B cell (primary cell): ENCODE measurements around the gene SMIM26. TPM values are rescaled to one million over a fixed set of nuclear protein-coding genes. Genes with fewer than 3 reads are reported as not detected.

Experiments used
- ATAC-seq: fragments of 200-7000 bp; cut with Tn5 transposase; one replicate; pipeline ENCODE4 v1.10.0; 2021; ENCODE audit warnings: low read depth, mild to moderate bottlenecking, moderate number of reproducible peaks, moderate library complexity
- CTCF ChIA-PET: fragments of 350-600 bp; sonication (Branson Sonifier 250); formaldehyde crosslinking; loops from one replicate; lab custom pipeline; 2021; ENCODE audit warnings: antibody characterized with exemption, inconsistent platforms; lab: Charles Lee
- POLR2A ChIA-PET: fragments of 350-600 bp; sonication (Branson Sonifier 250); formaldehyde crosslinking; loops from one replicate; lab custom pipeline; 2021; ENCODE audit warnings: antibody characterized with exemption; lab: Charles Lee
- DNase-seq: peaks from one replicate; pipeline ENCODE4 v3.0.0; 2013
- H2AFZ ChIP-seq: 2 replicates; pipeline ENCODE4 v1.6.1; 2012; ENCODE audit warnings: mild to moderate bottlenecking, low read depth, low read length; ENCODE audit not compliant: insufficient read depth, poor library complexity, severe bottlenecking
- H3K27ac ChIP-seq, 2 donors: 1 replicate in 1 of 2; 2 replicates in 1 of 2; pipeline ENCODE4 v1.5.1; 2012 to 2013; ENCODE audit warnings: low read length in 2 of 2, mild to moderate bottlenecking in 2 of 2, moderate library complexity in 1 of 2
- H3K27me3 ChIP-seq, 4 experiments: fragments of 200-600 bp in 1 of 4; sonication (generic) in 1 of 4; replicated peaks in 1 of 4; 1 replicate in 2 of 4; 2 replicates in 2 of 4; pipeline versions ENCODE4 v1.6.1 to v1.7.0; 2013 to 2016; ENCODE audit warnings: low read length in 3 of 4, mild to moderate bottlenecking in 2 of 4, mixed read lengths in 1 of 4, moderate library complexity in 1 of 4; ENCODE audit not compliant: insufficient read depth in 4 of 4, control insufficient read depth in 3 of 4; ENCODE audit errors: control extremely low read depth in 1 of 4
- H3K36me3 ChIP-seq, 2 experiments: replicated peaks in 1 of 2; 1 replicate in 1 of 2; 2 replicates in 1 of 2; pipeline versions ENCODE4 v1.6.1 to v1.7.1; 2013; ENCODE audit warnings: low read length in 1 of 2; ENCODE audit not compliant: insufficient read depth in 2 of 2, control insufficient read depth in 1 of 2; ENCODE audit errors: control extremely low read depth in 1 of 2, extremely low read depth in 1 of 2
- H3K4me1 ChIP-seq, 2 donors: fragments of 200-600 bp in 1 of 2; sonication (generic) in 1 of 2; 1 replicate in 1 of 2; 2 replicates in 1 of 2; pipeline versions ENCODE4 v1.5.1 to v1.6.1; 2013 to 2017; ENCODE audit warnings: low read length in 2 of 2; ENCODE audit not compliant: control insufficient read depth in 2 of 2, insufficient read depth in 2 of 2
- H3K4me2 ChIP-seq: replicated peaks from 2 replicates; pipeline ENCODE3; 2012; ENCODE audit warnings: mild to moderate bottlenecking, low read depth, low read length; ENCODE audit not compliant: poor library complexity, severe bottlenecking
- H3K4me3 ChIP-seq, 5 experiments: fragments of 200-600 bp in 1 of 5; sonication (generic) in 1 of 5; 1 replicate in 3 of 5; 2 replicates in 2 of 5; pipeline versions ENCODE4 v1.5.1 to v1.7.0; 2011 to 2016; ENCODE audit warnings: low read length in 4 of 5, mild to moderate bottlenecking in 4 of 5, low read depth in 2 of 5, control low read depth in 1 of 5, moderate library complexity in 1 of 5; ENCODE audit not compliant: insufficient read depth in 1 of 5; ENCODE audit errors: control extremely low read depth in 1 of 5, extremely low read depth in 1 of 5
- H3K79me2 ChIP-seq: fragments of 200-600 bp; sonication (generic); one replicate; pipeline ENCODE4 v1.6.0; 2016; ENCODE audit warnings: low read length; ENCODE audit not compliant: control insufficient read depth, insufficient read depth
- H3K9ac ChIP-seq: fragments of 200-600 bp; sonication (generic); 2 replicates; pipeline ENCODE4 v1.6.1; 2017; ENCODE audit warnings: mild to moderate bottlenecking, low read length, moderate library complexity
- H3K9me3 ChIP-seq, 3 donors: one replicate each; pipeline versions ENCODE4 v1.6.1 to v1.7.1; 2013; ENCODE audit warnings: low read length in 2 of 3; ENCODE audit not compliant: control insufficient read depth in 2 of 3, insufficient read depth in 1 of 3; ENCODE audit errors: control extremely low read depth in 1 of 3
- H4K20me1 ChIP-seq: 2 replicates; pipeline ENCODE4 v1.6.0; 2012; ENCODE audit warnings: mild to moderate bottlenecking, low read length; ENCODE audit not compliant: insufficient read depth, control insufficient read depth, poor library complexity, severe bottlenecking
- H3K27ac Mint-ChIP-seq: one replicate; pipeline ENCODE4 v1.8.0; 2021; ENCODE audit warnings: mixed read lengths
- H3K27me3 Mint-ChIP-seq: one replicate; pipeline ENCODE4 v1.8.0; 2021; ENCODE audit warnings: mixed read lengths
- H3K4me1 Mint-ChIP-seq: one replicate; pipeline ENCODE4 v1.8.0; 2021; ENCODE audit warnings: mixed read lengths
- H3K4me3 Mint-ChIP-seq: one replicate; pipeline ENCODE4 v1.8.0; 2021; ENCODE audit warnings: mixed read lengths
- H3K9me3 Mint-ChIP-seq: one replicate; pipeline ENCODE4 v1.8.0; 2022; ENCODE audit warnings: mixed read lengths; ENCODE audit not compliant: insufficient read depth
- CTCF ChIP-seq: fragments of 200-600 bp; IDR thresholded peaks from one replicate; pipeline ENCODE4 v1.8.0; 2022; ENCODE audit warnings: antibody characterized with exemption, mild to moderate bottlenecking
- EZH2 ChIP-seq: IDR thresholded peaks from 2 replicates; pipeline ENCODE4 v1.6.1; 2012; ENCODE audit warnings: borderline replicate concordance, low read depth, mild to moderate bottlenecking, moderate library complexity, low read length; ENCODE audit not compliant: insufficient read depth, poor library complexity, severe bottlenecking
- WGBS: methylation state at CpG from one replicate; pipeline ENCODE4 v1.1.5; 2013; ENCODE audit warnings: missing lambda C conversion rate; ENCODE audit not compliant: insufficient coverage; 5-methylcytosine and 5-hydroxymethylcytosine counted together
- intact Hi-C: fragments of 100-400 bp; cut with micrococcal nuclease; formaldehyde crosslinking; loops from one replicate; pipeline ENCODE4 v1.10.0; 2022
- polyA plus RNA-seq: library from polyadenylated mRNA; depleted of rRNA; stranded (reverse); fragments of >200 nt; gene quantifications from 2 replicates; pipeline ENCODE4 v1.2.3, GENCODE V29; 2012
- total RNA-seq, 2 donors: library from RNA; stranded (reverse); fragments of 120-200 nt in 1 of 2; gene quantifications; 1 replicate in 1 of 2; 2 replicates in 1 of 2; pipeline versions ENCODE4 v1.2.3 to v1.2.4, GENCODE V29; 2013 to 2022

Gene SMIM26
- total and polyA plus RNA-seq, 2 donors (not counting 1 experiment from before 2014, with no cell fraction given): 47.7 to 100 TPM

GRCh38 chr20:18529041-18529440 is 38.2 kb upstream of the SMIM26 start:
- POLR2A ChIA-PET: no interaction called here

GRCh38 chr20:18532626-18533025 is 34.6 kb upstream of the SMIM26 start:
- no peaks in the 10 kb centered on the region for H3K79me2 ChIP-seq
- ATAC-seq: no peak
- CTCF ChIA-PET: no interaction called here
- H3K4me1 Mint-ChIP-seq: no peaks in the 10 kb centered on the region
- H3K27ac Mint-ChIP-seq: no peak overlapping the region
- no peaks in the 10 kb centered on the region for H3K4me1 ChIP-seq
- H3K4me3 Mint-ChIP-seq: no peak overlapping the region
- no peak overlapping the region for H3K4me2 ChIP-seq
- H3K9ac ChIP-seq: no peak overlapping the region
- no peaks in the 10 kb centered on the region for H3K9me3 ChIP-seq
- intact Hi-C loops: no loop called here
- H2AFZ ChIP-seq: no peak overlapping the region
- H3K27me3 Mint-ChIP-seq: no peaks in the 10 kb centered on the region
- 94% methylated on average over 2 of the region's 6 CpGs for WGBS
- H3K4me3 ChIP-seq: no peak overlapping the region
- no peak for DNase-seq
- H3K27me3 ChIP-seq: no peaks in the 10 kb centered on the region
- no peaks in the 10 kb centered on the region for H4K20me1 ChIP-seq
- H3K36me3 ChIP-seq: peaks cover 6 to 83% of the 10 kb centered on the region in 2 experiments
- no peak for TF ChIP-seq EZH2
- no peak for TF ChIP-seq CTCF
- POLR2A ChIA-PET: no interaction called here
- no peak overlapping the region for H3K27ac ChIP-seq
- H3K9me3 Mint-ChIP-seq: no peaks in the 10 kb centered on the region

More at GRCh38 chr20:18529041-18529440, 38.2 kb upstream of the SMIM26 start:
- TF ChIP-seq EZH2 (no peak), CTCF (no peak)
- Histone ChIP-seq H3K27ac (no peak overlapping the region), H4K20me1 (no peaks in the 10 kb centered on the region), H3K4me1 (no peaks in the 10 kb centered on the region), H3K27me3 (no peaks in the 10 kb centered on the region), H3K4me3 (no peak overlapping the region), H3K9ac (no peak overlapping the region), H3K9me3 (no peaks in the 10 kb centered on the region), H2AFZ (no peak overlapping the region), H3K79me2 (no peaks in the 10 kb centered on the region), H3K36me3 (peaks cover 17 to 93% of the 10 kb centered on the region in 2 experiments), H3K4me2 (no peak overlapping the region)
- H3K4me1 Mint-ChIP-seq: no peaks in the 10 kb centered on the region
- ATAC-seq (no peak), DNase-seq (no peak)
- no peak overlapping the region for H3K27ac Mint-ChIP-seq
- no peak overlapping the region for H3K4me3 Mint-ChIP-seq
- H3K9me3 Mint-ChIP-seq: no peaks in the 10 kb centered on the region
- no peaks in the 10 kb centered on the region for H3K27me3 Mint-ChIP-seq
- intact Hi-C loops: no loop called here
- CTCF ChIA-PET: interaction anchor here (1.5 kb wide), 1 partner anchor 115 kb away, joined by 5 read pairs; no protein-coding TSS in a partner anchor
